ENCODE data around the gene KLHDC7A.

- TF ChIP-seq, protein P1, sequence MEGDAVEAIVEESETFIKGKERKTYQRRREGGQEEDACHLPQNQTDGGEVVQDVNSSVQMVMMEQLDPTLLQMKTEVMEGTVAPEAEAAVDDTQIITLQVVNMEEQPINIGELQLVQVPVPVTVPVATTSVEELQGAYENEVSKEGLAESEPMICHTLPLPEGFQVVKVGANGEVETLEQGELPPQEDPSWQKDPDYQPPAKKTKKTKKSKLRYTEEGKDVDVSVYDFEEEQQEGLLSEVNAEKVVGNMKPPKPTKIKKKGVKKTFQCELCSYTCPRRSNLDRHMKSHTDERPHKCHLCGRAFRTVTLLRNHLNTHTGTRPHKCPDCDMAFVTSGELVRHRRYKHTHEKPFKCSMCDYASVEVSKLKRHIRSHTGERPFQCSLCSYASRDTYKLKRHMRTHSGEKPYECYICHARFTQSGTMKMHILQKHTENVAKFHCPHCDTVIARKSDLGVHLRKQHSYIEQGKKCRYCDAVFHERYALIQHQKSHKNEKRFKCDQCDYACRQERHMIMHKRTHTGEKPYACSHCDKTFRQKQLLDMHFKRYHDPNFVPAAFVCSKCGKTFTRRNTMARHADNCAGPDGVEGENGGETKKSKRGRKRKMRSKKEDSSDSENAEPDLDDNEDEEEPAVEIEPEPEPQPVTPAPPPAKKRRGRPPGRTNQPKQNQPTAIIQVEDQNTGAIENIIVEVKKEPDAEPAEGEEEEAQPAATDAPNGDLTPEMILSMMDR (conservative IDR thresholded peaks at IDR 0.05; ENCODE audit: low read length) = no peak
- TF ChIP-seq EZH2phosphoT487 (IDR thresholded peaks at IDR 0.05; ENCODE audit: borderline replicate concordance, low read depth, low read length) = no peak
These were observed 8.8 kb downstream of the KLHDC7A start for GRCh38 chr1:18489417-18490143.
